B cell (primary cell): ENCODE results near the gene CEP112. TPM values are rescaled to one million over a fixed set of nuclear protein-coding genes. Genes with fewer than 3 reads are reported as not detected.

Experiments
- ATAC-seq: fragments of 200-7000 bp; cut with Tn5 transposase; one replicate; pipeline ENCODE4 v1.10.0; 2021; ENCODE audit warnings: low read depth, mild to moderate bottlenecking, moderate number of reproducible peaks, moderate library complexity
- CTCF ChIA-PET: fragments of 350-600 bp; sonication (Branson Sonifier 250); formaldehyde crosslinking; loops from one replicate; lab custom pipeline; 2021; ENCODE audit warnings: antibody characterized with exemption, inconsistent platforms; lab: Charles Lee
- POLR2A ChIA-PET: fragments of 350-600 bp; sonication (Branson Sonifier 250); formaldehyde crosslinking; loops from one replicate; lab custom pipeline; 2021; ENCODE audit warnings: antibody characterized with exemption; lab: Charles Lee
- DNase-seq: peaks from one replicate; pipeline ENCODE4 v3.0.0; 2013
- H2AFZ ChIP-seq: 2 replicates; pipeline ENCODE4 v1.6.1; 2012; ENCODE audit warnings: mild to moderate bottlenecking, low read depth, low read length; ENCODE audit not compliant: insufficient read depth, poor library complexity, severe bottlenecking
- H3K27ac ChIP-seq, 2 donors: 1 replicate in 1 of 2; 2 replicates in 1 of 2; pipeline ENCODE4 v1.5.1; 2012 to 2013; ENCODE audit warnings: low read length in 2 of 2, mild to moderate bottlenecking in 2 of 2, moderate library complexity in 1 of 2
- H3K27me3 ChIP-seq, 4 experiments: fragments of 200-600 bp in 1 of 4; sonication (generic) in 1 of 4; replicated peaks in 1 of 4; 1 replicate in 2 of 4; 2 replicates in 2 of 4; pipeline versions ENCODE4 v1.6.1 to v1.7.0; 2013 to 2016; ENCODE audit warnings: low read length in 3 of 4, mild to moderate bottlenecking in 2 of 4, mixed read lengths in 1 of 4, moderate library complexity in 1 of 4; ENCODE audit not compliant: insufficient read depth in 4 of 4, control insufficient read depth in 3 of 4; ENCODE audit errors: control extremely low read depth in 1 of 4
- H3K36me3 ChIP-seq, 2 experiments: replicated peaks in 1 of 2; 1 replicate in 1 of 2; 2 replicates in 1 of 2; pipeline versions ENCODE4 v1.6.1 to v1.7.1; 2013; ENCODE audit warnings: low read length in 1 of 2; ENCODE audit not compliant: insufficient read depth in 2 of 2, control insufficient read depth in 1 of 2; ENCODE audit errors: control extremely low read depth in 1 of 2, extremely low read depth in 1 of 2
- H3K4me1 ChIP-seq, 2 donors: fragments of 200-600 bp in 1 of 2; sonication (generic) in 1 of 2; 1 replicate in 1 of 2; 2 replicates in 1 of 2; pipeline versions ENCODE4 v1.5.1 to v1.6.1; 2013 to 2017; ENCODE audit warnings: low read length in 2 of 2; ENCODE audit not compliant: control insufficient read depth in 2 of 2, insufficient read depth in 2 of 2
- H3K4me2 ChIP-seq: replicated peaks from 2 replicates; pipeline ENCODE3; 2012; ENCODE audit warnings: mild to moderate bottlenecking, low read depth, low read length; ENCODE audit not compliant: poor library complexity, severe bottlenecking
- H3K4me3 ChIP-seq, 5 experiments: fragments of 200-600 bp in 1 of 5; sonication (generic) in 1 of 5; 1 replicate in 3 of 5; 2 replicates in 2 of 5; pipeline versions ENCODE4 v1.5.1 to v1.7.0; 2011 to 2016; ENCODE audit warnings: low read length in 4 of 5, mild to moderate bottlenecking in 4 of 5, low read depth in 2 of 5, control low read depth in 1 of 5, moderate library complexity in 1 of 5; ENCODE audit not compliant: insufficient read depth in 1 of 5; ENCODE audit errors: control extremely low read depth in 1 of 5, extremely low read depth in 1 of 5
- H3K79me2 ChIP-seq: fragments of 200-600 bp; sonication (generic); one replicate; pipeline ENCODE4 v1.6.0; 2016; ENCODE audit warnings: low read length; ENCODE audit not compliant: control insufficient read depth, insufficient read depth
- H3K9ac ChIP-seq: fragments of 200-600 bp; sonication (generic); 2 replicates; pipeline ENCODE4 v1.6.1; 2017; ENCODE audit warnings: mild to moderate bottlenecking, low read length, moderate library complexity
- H3K9me3 ChIP-seq, 3 donors: one replicate each; pipeline versions ENCODE4 v1.6.1 to v1.7.1; 2013; ENCODE audit warnings: low read length in 2 of 3; ENCODE audit not compliant: control insufficient read depth in 2 of 3, insufficient read depth in 1 of 3; ENCODE audit errors: control extremely low read depth in 1 of 3
- H4K20me1 ChIP-seq: 2 replicates; pipeline ENCODE4 v1.6.0; 2012; ENCODE audit warnings: mild to moderate bottlenecking, low read length; ENCODE audit not compliant: insufficient read depth, control insufficient read depth, poor library complexity, severe bottlenecking
- H3K27ac Mint-ChIP-seq: one replicate; pipeline ENCODE4 v1.8.0; 2021; ENCODE audit warnings: mixed read lengths
- H3K27me3 Mint-ChIP-seq: one replicate; pipeline ENCODE4 v1.8.0; 2021; ENCODE audit warnings: mixed read lengths
- H3K4me1 Mint-ChIP-seq: one replicate; pipeline ENCODE4 v1.8.0; 2021; ENCODE audit warnings: mixed read lengths
- H3K4me3 Mint-ChIP-seq: one replicate; pipeline ENCODE4 v1.8.0; 2021; ENCODE audit warnings: mixed read lengths
- H3K9me3 Mint-ChIP-seq: one replicate; pipeline ENCODE4 v1.8.0; 2022; ENCODE audit warnings: mixed read lengths; ENCODE audit not compliant: insufficient read depth
- CTCF ChIP-seq: fragments of 200-600 bp; IDR thresholded peaks from one replicate; pipeline ENCODE4 v1.8.0; 2022; ENCODE audit warnings: antibody characterized with exemption, mild to moderate bottlenecking
- EZH2 ChIP-seq: IDR thresholded peaks from 2 replicates; pipeline ENCODE4 v1.6.1; 2012; ENCODE audit warnings: borderline replicate concordance, low read depth, mild to moderate bottlenecking, moderate library complexity, low read length; ENCODE audit not compliant: insufficient read depth, poor library complexity, severe bottlenecking
- WGBS: methylation state at CpG from one replicate; pipeline ENCODE4 v1.1.5; 2013; ENCODE audit warnings: missing lambda C conversion rate; ENCODE audit not compliant: insufficient coverage; 5-methylcytosine and 5-hydroxymethylcytosine counted together
- intact Hi-C: fragments of 100-400 bp; cut with micrococcal nuclease; formaldehyde crosslinking; loops from one replicate; pipeline ENCODE4 v1.10.0; 2022
- polyA plus RNA-seq: library from polyadenylated mRNA; depleted of rRNA; stranded (reverse); fragments of >200 nt; gene quantifications from 2 replicates; pipeline ENCODE4 v1.2.3, GENCODE V29; 2012
- total RNA-seq, 2 donors: library from RNA; stranded (reverse); fragments of 120-200 nt in 1 of 2; gene quantifications; 1 replicate in 1 of 2; 2 replicates in 1 of 2; pipeline versions ENCODE4 v1.2.3 to v1.2.4, GENCODE V29; 2013 to 2022

The CEP112 gene
- total and polyA plus RNA-seq, 2 donors (not counting 1 experiment from before 2014, with no cell fraction given), result 0.57 to 4.6 TPM

DNA sequence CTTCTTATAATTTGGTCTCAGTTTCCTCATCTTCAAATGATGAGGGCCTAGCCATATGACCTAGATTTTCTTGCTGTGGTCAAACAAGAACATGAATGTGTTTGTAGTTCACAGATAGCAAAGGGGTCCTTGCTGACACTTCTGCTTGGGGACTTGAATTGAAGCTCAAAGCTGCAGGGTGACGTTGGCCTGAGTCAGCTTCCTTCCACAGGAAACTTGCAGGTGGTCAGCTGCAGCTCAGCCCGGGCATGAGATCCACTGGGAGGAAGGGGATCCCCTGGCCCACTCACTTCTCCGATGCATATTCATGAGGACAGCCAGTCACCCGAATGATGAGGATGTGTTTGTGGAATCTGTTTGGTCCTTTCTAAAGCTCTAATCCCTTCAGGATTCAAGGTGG, 587.9 kb downstream of the CEP112 start:
- no peaks in the 10 kb centered on the region for H3K9me3 ChIP-seq
- H4K20me1 ChIP-seq, result no peaks in the 10 kb centered on the region
- no peak overlapping the region for H3K27ac ChIP-seq
- Mint-ChIP-seq H3K4me3 (no peak overlapping the region), H3K9me3 (no peaks in the 10 kb centered on the region), H3K4me1 (no peaks in the 10 kb centered on the region), H3K27me3 (peaks cover 12% of the 10 kb centered on the region), H3K27ac (no peak overlapping the region)
- DNase-seq (no peak), ATAC-seq (no peak)
- H3K4me3 ChIP-seq, result no peak overlapping the region
- no peaks in the 10 kb centered on the region for H3K36me3 ChIP-seq
- intact Hi-C loops, result no loop called here
- no peak overlapping the region for H3K9ac ChIP-seq
- TF ChIP-seq CTCF (no peak), EZH2 (no peak)
- no peaks in the 10 kb centered on the region for H3K27me3 ChIP-seq
- POLR2A ChIA-PET, result no interaction called here
- 36% methylated on average over 1 of the region's 4 CpGs for WGBS
- CTCF ChIA-PET, result no interaction called here
- H2AFZ ChIP-seq, result no peak overlapping the region
- no peaks in the 10 kb centered on the region for H3K4me1 ChIP-seq
- no peak overlapping the region for H3K4me2 ChIP-seq
- H3K79me2 ChIP-seq, result no peaks in the 10 kb centered on the region

GRCh38 chr17:65601881-65602280, 590.1 kb downstream of the CEP112 start:
- Histone ChIP-seq H3K4me2 (no peak overlapping the region), H4K20me1 (no peaks in the 10 kb centered on the region), H3K4me1 (no peaks in the 10 kb centered on the region), H3K9ac (no peak overlapping the region), H3K27me3 (no peaks in the 10 kb centered on the region), H2AFZ (no peak overlapping the region), H3K36me3 (no peaks in the 10 kb centered on the region), H3K9me3 (no peaks in the 10 kb centered on the region), H3K79me2 (no peaks in the 10 kb centered on the region), H3K27ac (no peak overlapping the region), H3K4me3 (no peak overlapping the region)
- intact Hi-C loops, result no loop called here
- ChIA-PET CTCF (no interaction called here), POLR2A (no interaction called here)
- WGBS, result no CpG with 5 or more reads among the region's 2 CpGs
- DNase-seq (no peak), ATAC-seq (no peak)
- Mint-ChIP-seq H3K4me1 (no peaks in the 10 kb centered on the region), H3K9me3 (no peaks in the 10 kb centered on the region), H3K27ac (no peak overlapping the region), H3K27me3 (peaks cover 21% of the 10 kb centered on the region), H3K4me3 (no peak overlapping the region)
- TF ChIP-seq EZH2 (no peak), CTCF (no peak)
